ENCODE measurements around the gene MSMP.

Gene MSMP

GRCh38 chr9:35754264-35754663 lies at the start of gene MSMP:
TSS of gene MSMP (minus strand) at chr9:35754276. CDS start at chr9:35754129, 147 bp downstream.
- TF ChIP-seq CTCF (IDR thresholded peaks at IDR 0.05; ENCODE audit: borderline replicate concordance, insufficient read depth, low read depth, low read length), result no peak
- no peak within 1 kb of the TSS for H3K4me3 ChIP-seq (ENCODE audit: low read depth, low read length)

- no peak for TF ChIP-seq CTCF (IDR thresholded peaks at IDR 0.05; ENCODE audit: borderline replicate concordance, insufficient read depth, low read depth, low read length)
- no peak overlapping the region for H3K4me3 ChIP-seq (ENCODE audit: low read depth, low read length)
These were observed 47.5 kb upstream of the MSMP start for GRCh38 chr9:35801328-35802128.

GRCh38 chr9:35800530-35800929 lies 46.5 kb upstream of the MSMP start:
- TF ChIP-seq CTCF (IDR thresholded peaks at IDR 0.05; ENCODE audit: borderline replicate concordance, insufficient read depth, low read depth, low read length), result no peak
- H3K4me3 ChIP-seq (ENCODE audit: low read depth, low read length), result no peak overlapping the region

GRCh38 chr9:35798658-35799374 lies 44.7 kb upstream of the MSMP start:
- H3K4me3 ChIP-seq (ENCODE audit: low read depth, low read length), result no peak overlapping the region
- no peak for TF ChIP-seq CTCF (IDR thresholded peaks at IDR 0.05; ENCODE audit: borderline replicate concordance, insufficient read depth, low read depth, low read length)

- no peak overlapping the region for H3K4me3 ChIP-seq (ENCODE audit: low read depth, low read length)
- no peak for TF ChIP-seq CTCF (IDR thresholded peaks at IDR 0.05; ENCODE audit: borderline replicate concordance, insufficient read depth, low read depth, low read length)
These were observed 43.4 kb upstream of the MSMP start for GRCh38 chr9:35797311-35798109.

GRCh38 chr9:35795695-35796094 lies 41.6 kb upstream of the MSMP start:
- no peak for TF ChIP-seq CTCF (IDR thresholded peaks at IDR 0.05; ENCODE audit: borderline replicate concordance, insufficient read depth, low read depth, low read length)
- no peak overlapping the region for H3K4me3 ChIP-seq (ENCODE audit: low read depth, low read length)

Measured in GM12875 (cell line).